HG02588 (cell line): Measurements from ENCODE around the gene ABCB6.
A peak's percentile ranks its signal among the peaks of the same experiment; 100 is the strongest.

Experiments used
- ATAC-seq: cut with Tn5 transposase; IDR thresholded peaks from one replicate; pipeline ENCODE4 v1.9.1; 2021; ENCODE audit warnings: mild to moderate bottlenecking, moderate library complexity; ENCODE audit not compliant: unreplicated experiment

Gene ABCB6

GRCh38 chr2:219186754-219187456 lies 31.9 kb downstream of the ABCB6 start:
- no peak for ATAC-seq

- no peak for ATAC-seq
Observed at GRCh38 chr2:219184121-219184520, 34.6 kb downstream of the ABCB6 start.

- ATAC-seq: no peak
Observed at GRCh38 chr2:219183151-219183772, 35.5 kb downstream of the ABCB6 start.

GRCh38 chr2:219182331-219183150 lies 36.2 kb downstream of the ABCB6 start:
- ATAC-seq: no peak

GRCh38 chr2:219181531-219181930 lies 37.2 kb downstream of the ABCB6 start:
- no peak for ATAC-seq

- ATAC-seq: no peak
Observed at GRCh38 chr2:219180961-219181360, 37.8 kb downstream of the ABCB6 start.

- no peak for ATAC-seq
Observed at GRCh38 chr2:219179601-219180465, 38.9 kb downstream of the ABCB6 start.

- peak; percentile 15 for ATAC-seq
Observed at GRCh38 chr2:219178377-219179175, 40.2 kb downstream of the ABCB6 start.

GRCh38 chr2:219177552-219178376 lies 41.0 kb downstream of the ABCB6 start, which contains the start of gene RETREG2:
RETREG2 (plus strand) TSS chr2:219178275; CDS start chr2:219178353, 78 bp downstream.
- ATAC-seq: peak; percentile 42

- ATAC-seq: peak; percentile 68
Observed at GRCh38 chr2:219176818-219177551, 41.8 kb downstream of the ABCB6 start, which contains the start of gene CNPPD1. CNPPD1 (minus strand) TSS chr2:219176925; CDS start chr2:219176828, 97 bp downstream.

- peak; percentile 18 for ATAC-seq
Observed at GRCh38 chr2:219175928-219176817, 42.6 kb downstream of the ABCB6 start.

- no peak for ATAC-seq
Observed at GRCh38 chr2:219175486-219175885, 43.3 kb downstream of the ABCB6 start.

GRCh38 chr2:219174801-219175200 lies 44.0 kb downstream of the ABCB6 start:
- ATAC-seq: no peak

GRCh38 chr2:219174146-219174545 lies 44.6 kb downstream of the ABCB6 start:
- no peak for ATAC-seq

GRCh38 chr2:219173176-219173575 lies 45.6 kb downstream of the ABCB6 start:
- ATAC-seq: no peak

GRCh38 chr2:219172231-219173154 lies 46.3 kb downstream of the ABCB6 start:
- ATAC-seq: no peak
